Measurements from ENCODE around the gene ADAM10.

The ADAM10 gene

DNA sequence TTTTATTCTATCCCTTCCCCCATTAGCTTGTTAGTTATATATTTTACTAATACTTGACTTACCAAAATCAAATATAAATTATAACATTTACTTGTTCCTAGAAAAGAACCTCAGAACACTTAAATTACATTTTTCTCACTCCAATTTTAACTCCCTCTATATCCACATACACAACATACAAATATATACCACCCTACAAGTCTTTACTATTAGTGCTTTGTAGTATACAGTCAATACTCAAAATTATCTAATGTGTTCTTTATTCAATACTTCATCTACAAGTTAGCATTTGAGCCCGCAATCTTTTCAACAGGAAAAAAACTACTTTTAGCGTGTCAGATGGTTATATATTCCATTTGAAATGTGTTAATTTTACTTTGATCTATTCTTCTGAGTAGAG lies 100.3 kb downstream of the ADAM10 start:
- ChIA-PET POLR2A (ENCODE audit: low non-redundant PET) (no interaction called here), CTCF (no interaction called here)
- DNase-seq (ENCODE audit: low spot score): no peak
- TF ChIP-seq, protein P1, sequence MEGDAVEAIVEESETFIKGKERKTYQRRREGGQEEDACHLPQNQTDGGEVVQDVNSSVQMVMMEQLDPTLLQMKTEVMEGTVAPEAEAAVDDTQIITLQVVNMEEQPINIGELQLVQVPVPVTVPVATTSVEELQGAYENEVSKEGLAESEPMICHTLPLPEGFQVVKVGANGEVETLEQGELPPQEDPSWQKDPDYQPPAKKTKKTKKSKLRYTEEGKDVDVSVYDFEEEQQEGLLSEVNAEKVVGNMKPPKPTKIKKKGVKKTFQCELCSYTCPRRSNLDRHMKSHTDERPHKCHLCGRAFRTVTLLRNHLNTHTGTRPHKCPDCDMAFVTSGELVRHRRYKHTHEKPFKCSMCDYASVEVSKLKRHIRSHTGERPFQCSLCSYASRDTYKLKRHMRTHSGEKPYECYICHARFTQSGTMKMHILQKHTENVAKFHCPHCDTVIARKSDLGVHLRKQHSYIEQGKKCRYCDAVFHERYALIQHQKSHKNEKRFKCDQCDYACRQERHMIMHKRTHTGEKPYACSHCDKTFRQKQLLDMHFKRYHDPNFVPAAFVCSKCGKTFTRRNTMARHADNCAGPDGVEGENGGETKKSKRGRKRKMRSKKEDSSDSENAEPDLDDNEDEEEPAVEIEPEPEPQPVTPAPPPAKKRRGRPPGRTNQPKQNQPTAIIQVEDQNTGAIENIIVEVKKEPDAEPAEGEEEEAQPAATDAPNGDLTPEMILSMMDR (conservative IDR thresholded peaks at IDR 0.05; ENCODE audit: low read depth): no peak
- no peak overlapping the region for H3K27ac ChIP-seq

- TF ChIP-seq, protein P1 (conservative IDR thresholded peaks at IDR 0.05; ENCODE audit: low read depth): no peak
- POLR2A ChIA-PET (ENCODE audit: low non-redundant PET): no interaction called here
- DNase-seq (ENCODE audit: low spot score): no peak
- CTCF ChIA-PET: interaction anchor here (0.5 kb wide), 1 partner anchor 264 kb away, joined by 3 read pairs; no protein-coding TSS in a partner anchor
- no peak overlapping the region for H3K27ac ChIP-seq
These were observed 105.5 kb downstream of the ADAM10 start for GRCh38 chr15:58643996-58644395.

GRCh38 chr15:58641660-58642059 lies 107.8 kb downstream of the ADAM10 start:
- no peak for DNase-seq (ENCODE audit: low spot score)
- CTCF ChIA-PET: interaction anchor here (0.6 to 0.7 kb wide), 2 partner anchors 27 to 484 kb away, joined by 3 read pairs; no protein-coding TSS in a partner anchor
- POLR2A ChIA-PET (ENCODE audit: low non-redundant PET): no interaction called here
- H3K27ac ChIP-seq: no peak overlapping the region
- TF ChIP-seq, protein P1 (conservative IDR thresholded peaks at IDR 0.05; ENCODE audit: low read depth): no peak

- POLR2A ChIA-PET (ENCODE audit: low non-redundant PET): interaction anchor here (0.6 kb wide), 1 partner anchor 131 kb away, joined by 3 read pairs; the partner anchor contains the start of gene MINDY2
- H3K27ac ChIP-seq: no peak overlapping the region
- no peak for DNase-seq (ENCODE audit: low spot score)
- TF ChIP-seq, protein P1 (conservative IDR thresholded peaks at IDR 0.05; ENCODE audit: low read depth): no peak
- CTCF ChIA-PET: no interaction called here
These were observed 109.5 kb downstream of the ADAM10 start for GRCh38 chr15:58639992-58640391.

DNA sequence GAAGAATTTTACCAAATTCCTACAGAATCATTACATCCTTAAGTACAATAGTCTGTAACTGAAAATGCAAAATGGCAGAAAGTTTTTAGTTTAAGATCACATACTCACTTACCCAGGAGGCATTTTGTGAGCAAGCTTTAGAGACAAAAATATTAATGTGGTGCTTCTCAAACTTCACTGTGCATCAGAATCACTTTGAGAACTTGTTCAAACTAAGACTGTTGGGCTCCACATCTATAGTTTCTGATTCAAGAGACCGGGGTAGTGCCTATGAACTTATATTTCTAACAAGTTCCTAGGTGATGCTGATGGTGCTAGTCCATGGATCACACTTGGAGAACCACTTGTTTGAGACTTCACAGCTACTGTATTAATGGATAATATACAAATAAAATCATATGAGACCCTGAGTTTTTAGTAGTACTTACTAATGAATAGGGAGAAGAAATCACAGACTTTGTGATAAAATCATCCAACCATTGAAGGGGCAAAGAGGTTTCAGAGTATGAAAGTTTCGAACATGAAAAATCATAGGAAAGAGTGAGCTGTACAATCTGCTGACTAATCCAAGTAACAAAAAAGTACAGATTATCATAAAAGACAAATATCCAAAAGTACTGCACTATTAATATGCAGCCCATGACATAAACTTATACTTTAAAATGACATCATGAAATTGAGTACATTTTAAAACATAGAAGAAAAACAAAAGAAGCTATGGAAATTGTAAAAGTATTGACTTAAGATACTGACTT lies 110.3 kb downstream of the ADAM10 start:
- H3K27ac ChIP-seq: no peak overlapping the region
- ChIA-PET CTCF (interaction anchor here (0.6 to 0.8 kb wide), 2 partner anchors 931 to 1003 kb away, joined by 3 to 4 read pairs; no protein-coding TSS in a partner anchor), POLR2A (ENCODE audit: low non-redundant PET) (interaction anchor here (0.6 kb wide), 1 partner anchor 132 kb away, joined by 3 read pairs; the partner anchor contains the start of gene MINDY2)
- DNase-seq (ENCODE audit: low spot score): no peak
- TF ChIP-seq, protein P1 (conservative IDR thresholded peaks at IDR 0.05; ENCODE audit: low read depth): no peak

DNA sequence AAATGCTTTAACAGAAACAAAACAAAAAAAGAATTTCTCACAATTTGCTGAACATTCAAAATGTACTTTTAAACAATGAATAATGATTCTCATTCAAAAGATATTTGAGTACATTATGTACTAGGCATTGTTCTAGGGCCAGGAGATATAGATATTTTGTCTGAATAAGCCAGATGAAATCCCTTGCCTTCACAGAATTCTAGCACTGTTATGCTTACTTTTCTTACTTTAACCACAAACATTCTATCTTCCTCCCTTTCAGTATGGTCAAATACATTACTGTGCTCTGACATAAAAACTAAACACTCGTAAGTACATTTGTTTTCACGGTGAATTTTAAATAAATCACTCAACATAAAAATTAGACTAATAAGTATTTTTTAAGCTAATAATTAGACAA lies 116.7 kb downstream of the ADAM10 start:
- no peak overlapping the region for H3K27ac ChIP-seq
- TF ChIP-seq, protein P1 (conservative IDR thresholded peaks at IDR 0.05; ENCODE audit: low read depth): no peak
- ChIA-PET POLR2A (ENCODE audit: low non-redundant PET) (no interaction called here), CTCF (no interaction called here)
- DNase-seq (ENCODE audit: low spot score): no peak

Measured in RWPE1 (cell line).